Measurements from ENCODE around the gene SPON1.
"Not testable (repeated sequence)": the region's sequence is repeated elsewhere in the genome, so short reads cannot be mapped to it uniquely, and the experiment has no call there.

Gene SPON1

GRCh38 chr11:13962562-13963168 is at the start of gene SPON1:
Gene SPON1 (plus strand): TSS chr11:13962723. CDS start chr11:13962905, 182 bp downstream.
- no peak for DNase-seq (ENCODE audit: low read depth in 2 of 2)

- no peak for DNase-seq (ENCODE audit: low read depth in 2 of 2)
Measured at GRCh38 chr11:13917264-13917663, 45.3 kb upstream of the SPON1 start.

GRCh38 chr11:13917904-13918303 is 44.6 kb upstream of the SPON1 start:
- no peak for DNase-seq (ENCODE audit: low read depth in 2 of 2)

- DNase-seq (ENCODE audit: low read depth in 2 of 2): no peak
Measured at GRCh38 chr11:13920756-13921155, 41.8 kb upstream of the SPON1 start.

GRCh38 chr11:13921545-13921944 is 41.0 kb upstream of the SPON1 start:
- no peak for DNase-seq (ENCODE audit: low read depth in 2 of 2)

- DNase-seq (ENCODE audit: low read depth in 2 of 2): no peak
Measured at GRCh38 chr11:13923182-13923581, 39.3 kb upstream of the SPON1 start.

GRCh38 chr11:13923716-13924650 is 38.5 kb upstream of the SPON1 start:
- no peak for DNase-seq (ENCODE audit: low read depth in 2 of 2)

GRCh38 chr11:13924801-13925327 is 37.7 kb upstream of the SPON1 start:
- DNase-seq (ENCODE audit: low read depth in 2 of 2): no peak

GRCh38 chr11:13926366-13926765 is 36.2 kb upstream of the SPON1 start:
- not testable (repeated sequence) for DNase-seq (ENCODE audit: low read depth in 2 of 2)

- no peak for DNase-seq (ENCODE audit: low read depth in 2 of 2)
Measured at GRCh38 chr11:13926981-13927380, 35.5 kb upstream of the SPON1 start.

- no peak for DNase-seq (ENCODE audit: low read depth in 2 of 2)
Measured at GRCh38 chr11:13927481-13927880, 35.0 kb upstream of the SPON1 start.

- no peak for DNase-seq (ENCODE audit: low read depth in 2 of 2)
Measured at GRCh38 chr11:13928566-13929251, 33.8 kb upstream of the SPON1 start.

GRCh38 chr11:13929395-13929891 is 33.1 kb upstream of the SPON1 start:
- no peak for DNase-seq (ENCODE audit: low read depth in 2 of 2)

GRCh38 chr11:13931356-13931755 is 31.2 kb upstream of the SPON1 start:
- DNase-seq (ENCODE audit: low read depth in 2 of 2): no peak

GRCh38 chr11:13937154-13937553 is 25.4 kb upstream of the SPON1 start:
- not testable (repeated sequence) for DNase-seq (ENCODE audit: low read depth in 2 of 2)

- DNase-seq (ENCODE audit: low read depth in 2 of 2): not testable (repeated sequence)
Measured at GRCh38 chr11:13938829-13939228, 23.7 kb upstream of the SPON1 start.

GRCh38 chr11:13939961-13940906 is 22.3 kb upstream of the SPON1 start:
- no peak for DNase-seq (ENCODE audit: low read depth in 2 of 2)

GRCh38 chr11:13940907-13941256 is 21.6 kb upstream of the SPON1 start:
- no peak for DNase-seq (ENCODE audit: low read depth in 2 of 2)

- no peak for DNase-seq (ENCODE audit: low read depth in 2 of 2)
Measured at GRCh38 chr11:13941775-13942174, 20.7 kb upstream of the SPON1 start.

- DNase-seq (ENCODE audit: low read depth in 2 of 2): no peak
Measured at GRCh38 chr11:13942378-13942777, 20.1 kb upstream of the SPON1 start.

- DNase-seq (ENCODE audit: low read depth in 2 of 2): no peak
Measured at GRCh38 chr11:13942971-13943381, 19.5 kb upstream of the SPON1 start.
